ENCODE results near the gene COPG2. TPM values are rescaled to one million over a fixed set of nuclear protein-coding genes. Genes with fewer than 3 reads are reported as not detected.

COPG2 gene
- total RNA-seq, 2 experiments from 2014 or later: 29.9 to 32.2 TPM

DNA sequence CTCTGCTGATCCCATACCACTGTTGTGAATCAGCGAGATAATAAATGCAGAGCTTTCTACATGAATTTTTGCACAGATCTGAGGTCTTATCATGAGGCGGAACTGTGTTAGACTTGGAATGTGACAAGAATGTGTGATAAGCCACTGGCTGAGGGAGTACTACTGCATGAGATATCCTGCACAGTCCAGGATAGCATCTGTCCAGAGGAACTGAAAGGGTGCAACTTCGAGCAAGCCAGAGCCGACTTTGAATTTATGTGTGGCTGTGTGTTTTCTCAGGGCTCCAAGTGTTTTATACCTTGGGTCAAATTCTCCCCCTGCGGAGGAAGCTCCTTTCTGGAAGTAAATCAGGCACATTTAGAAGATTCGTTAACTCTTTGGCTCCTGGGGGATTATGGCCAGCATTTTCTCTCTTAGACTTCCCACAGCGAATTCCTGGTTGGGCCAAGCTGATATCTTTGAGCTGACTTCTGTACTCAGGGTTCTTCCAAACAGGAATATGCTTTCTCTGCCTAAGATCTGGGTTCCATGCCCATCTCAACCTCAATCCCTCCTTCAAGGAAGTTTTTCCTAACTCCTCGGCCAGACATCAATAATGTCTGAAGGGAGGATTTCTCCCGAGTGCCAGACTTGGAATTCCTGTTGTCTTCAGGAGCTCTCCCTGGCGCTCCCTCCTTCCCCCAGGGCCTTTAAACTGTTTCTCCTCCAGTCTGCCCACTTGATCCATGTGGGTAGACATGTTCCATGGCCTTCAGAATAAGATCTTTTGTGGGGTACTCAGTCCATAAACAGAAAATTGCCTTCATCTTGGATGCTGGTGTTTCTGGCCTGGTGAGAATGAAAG, 179.2 kb downstream of the COPG2 start:
- no peak overlapping the region for H3K4me3 ChIP-seq (ENCODE audit: low read depth, low read length, poor library complexity, severe bottlenecking)
- intact Hi-C loops (cut with micrococcal nuclease; ENCODE audit: unreplicated experiment): no loop called here
- H4K20me1 ChIP-seq (ENCODE audit: insufficient read depth, low read length): no peaks in the 10 kb centered on the region
- BruUV-seq (replicated peaks): no TSS peak
- H2AFZ ChIP-seq (ENCODE audit: low read length): no peak overlapping the region
- no peaks in the 10 kb centered on the region for H3K79me2 ChIP-seq (ENCODE audit: insufficient read depth, low read depth, low read length)
- no peak overlapping the region for H3K27ac ChIP-seq (ENCODE audit: low read depth, low read length, poor library complexity, severe bottlenecking)
- H3K4me1 ChIP-seq (ENCODE audit: insufficient read depth, low read length, poor library complexity, severe bottlenecking): peaks cover 5% of the 10 kb centered on the region
- TF ChIP-seq, protein P1, sequence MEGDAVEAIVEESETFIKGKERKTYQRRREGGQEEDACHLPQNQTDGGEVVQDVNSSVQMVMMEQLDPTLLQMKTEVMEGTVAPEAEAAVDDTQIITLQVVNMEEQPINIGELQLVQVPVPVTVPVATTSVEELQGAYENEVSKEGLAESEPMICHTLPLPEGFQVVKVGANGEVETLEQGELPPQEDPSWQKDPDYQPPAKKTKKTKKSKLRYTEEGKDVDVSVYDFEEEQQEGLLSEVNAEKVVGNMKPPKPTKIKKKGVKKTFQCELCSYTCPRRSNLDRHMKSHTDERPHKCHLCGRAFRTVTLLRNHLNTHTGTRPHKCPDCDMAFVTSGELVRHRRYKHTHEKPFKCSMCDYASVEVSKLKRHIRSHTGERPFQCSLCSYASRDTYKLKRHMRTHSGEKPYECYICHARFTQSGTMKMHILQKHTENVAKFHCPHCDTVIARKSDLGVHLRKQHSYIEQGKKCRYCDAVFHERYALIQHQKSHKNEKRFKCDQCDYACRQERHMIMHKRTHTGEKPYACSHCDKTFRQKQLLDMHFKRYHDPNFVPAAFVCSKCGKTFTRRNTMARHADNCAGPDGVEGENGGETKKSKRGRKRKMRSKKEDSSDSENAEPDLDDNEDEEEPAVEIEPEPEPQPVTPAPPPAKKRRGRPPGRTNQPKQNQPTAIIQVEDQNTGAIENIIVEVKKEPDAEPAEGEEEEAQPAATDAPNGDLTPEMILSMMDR (conservative IDR thresholded peaks at IDR 0.05; ENCODE audit: low read length): no peak
- TF ChIP-seq EZH2phosphoT487 (IDR thresholded peaks at IDR 0.05; ENCODE audit: borderline replicate concordance, low read depth, low read length): no peak
- no peak for DNase-seq (ENCODE audit: low spot score)
- no peaks in the 10 kb centered on the region for H3K36me3 ChIP-seq (ENCODE audit: insufficient read depth, low read length)
- H3K4me2 ChIP-seq (ENCODE audit: low read length): no peak overlapping the region
- ChIA-PET POLR2A (no interaction called here), CTCF (ENCODE audit: unreplicated experiment) (no interaction called here)
- H3K9me2 ChIP-seq (ENCODE audit: insufficient read depth, low read length): no peaks in the 10 kb centered on the region
- no peaks in the 10 kb centered on the region for H3K9me3 ChIP-seq (ENCODE audit: low read length)

DNA sequence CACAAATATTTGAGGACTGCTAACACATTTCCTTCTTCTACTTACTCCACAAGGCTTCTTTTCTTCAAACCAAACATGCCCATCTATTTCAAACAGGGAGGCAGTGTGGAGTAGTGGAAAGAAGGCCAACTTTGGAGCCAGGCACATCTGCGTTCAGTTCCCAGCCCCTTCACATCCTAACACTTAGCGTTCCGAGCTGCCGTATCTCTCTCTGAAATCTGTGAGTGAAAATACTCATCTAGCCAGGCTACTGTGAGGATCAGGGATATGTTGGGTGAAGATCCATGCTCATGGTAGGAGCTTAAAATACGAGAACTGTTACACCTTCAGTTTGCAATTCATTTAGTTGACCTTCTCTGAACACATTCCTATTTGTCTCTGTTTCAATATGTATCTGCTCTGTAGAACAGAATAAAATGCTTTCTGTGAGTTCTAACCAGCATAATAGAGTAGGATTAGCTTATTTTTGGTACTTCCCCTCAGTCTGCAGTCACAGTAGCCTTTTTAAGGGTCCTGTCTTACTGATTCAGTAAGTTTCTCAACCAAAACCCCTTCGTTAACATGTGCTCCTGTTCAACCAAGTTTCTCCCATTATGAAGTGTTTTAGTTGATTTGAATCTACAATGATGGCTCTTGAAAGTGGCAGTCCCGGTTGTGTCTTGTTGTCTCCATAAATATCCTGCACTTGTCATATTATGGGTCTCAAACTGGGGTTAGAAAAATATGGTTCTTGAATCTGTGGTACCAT, 180.0 kb downstream of the COPG2 start:
- Histone ChIP-seq H2AFZ (ENCODE audit: low read length) (no peak overlapping the region), H3K9me2 (ENCODE audit: insufficient read depth, low read length) (no peaks in the 10 kb centered on the region), H4K20me1 (ENCODE audit: insufficient read depth, low read length) (no peaks in the 10 kb centered on the region), H3K4me3 (ENCODE audit: low read depth, low read length, poor library complexity, severe bottlenecking) (no peak overlapping the region), H3K36me3 (ENCODE audit: insufficient read depth, low read length) (no peaks in the 10 kb centered on the region), H3K27ac (ENCODE audit: low read depth, low read length, poor library complexity, severe bottlenecking) (no peak overlapping the region), H3K4me2 (ENCODE audit: low read length) (no peak overlapping the region), H3K9me3 (ENCODE audit: low read length) (no peaks in the 10 kb centered on the region), H3K4me1 (ENCODE audit: insufficient read depth, low read length, poor library complexity, severe bottlenecking) (peaks cover 5% of the 10 kb centered on the region), H3K79me2 (ENCODE audit: insufficient read depth, low read depth, low read length) (no peaks in the 10 kb centered on the region)
- ChIA-PET POLR2A (interaction anchor here (0.6 to 1.8 kb wide), 2 partner anchors 30 to 1392 kb away, joined by 3 to 4 read pairs; no protein-coding TSS in a partner anchor), CTCF (ENCODE audit: unreplicated experiment) (no interaction called here)
- TF ChIP-seq, protein P1 (conservative IDR thresholded peaks at IDR 0.05; ENCODE audit: low read length): no peak
- TF ChIP-seq EZH2phosphoT487 (IDR thresholded peaks at IDR 0.05; ENCODE audit: borderline replicate concordance, low read depth, low read length): no peak
- DNase-seq (ENCODE audit: low spot score): no peak
- BruUV-seq (replicated peaks): no TSS peak
- intact Hi-C loops (cut with micrococcal nuclease; ENCODE audit: unreplicated experiment): no loop called here

All from OCI-LY7 (cell line).